ENCODE data around the gene OXNAD1.

OXNAD1 gene

DNA sequence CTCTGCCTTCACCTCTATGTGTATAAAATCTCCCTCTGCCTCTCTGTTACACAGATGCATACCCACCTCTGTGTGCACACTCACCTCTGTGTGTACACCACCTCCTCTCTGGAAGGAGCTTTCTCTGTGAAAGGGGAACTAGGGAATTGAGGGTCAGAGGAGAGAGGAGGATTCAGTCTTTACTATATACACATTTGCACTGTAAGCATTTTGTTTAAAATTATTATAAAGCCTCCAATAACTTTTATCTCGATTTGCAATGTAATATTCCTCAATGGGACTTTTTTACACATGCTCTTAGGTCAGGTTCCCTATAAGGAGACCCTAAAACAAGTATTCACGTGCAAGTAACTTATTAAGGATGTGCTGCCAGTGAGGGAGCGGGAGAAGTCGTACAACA, 82.5 kb downstream of the OXNAD1 start:
- DNase-seq (ENCODE audit: insufficient read length, low spot score) (no peak), FAIRE-seq (no peak)
- TF ChIP-seq POLR2A (IDR thresholded peaks at IDR 0.05; ENCODE audit: low read depth, low read length): no peak

DNA sequence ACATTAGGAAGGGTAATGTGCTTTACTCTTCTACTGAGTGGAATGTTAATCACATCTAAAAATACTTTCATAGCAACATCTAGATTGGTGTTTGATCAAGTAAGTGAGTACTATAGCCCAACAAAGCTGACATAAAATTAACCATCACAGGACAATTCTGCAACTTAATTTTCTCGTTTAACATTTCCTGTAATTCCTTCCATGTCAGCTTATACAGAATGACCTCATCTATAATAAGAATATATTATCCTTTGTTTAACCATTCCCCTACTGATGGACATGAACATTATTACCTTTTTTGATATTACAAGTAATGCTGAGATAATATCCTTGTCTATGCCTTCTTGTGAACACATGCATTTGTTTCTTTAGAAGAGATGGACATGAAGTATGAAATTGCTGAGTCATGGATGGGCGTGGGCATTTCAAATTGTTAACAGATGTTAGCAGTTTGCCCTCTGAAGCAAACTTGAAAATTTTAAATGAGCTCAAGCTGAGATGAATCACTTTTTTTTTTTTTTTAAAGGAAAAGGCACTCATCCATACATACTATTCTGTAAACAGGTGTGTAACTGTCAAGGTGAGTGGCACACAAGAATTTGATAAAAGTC, 85.1 kb downstream of the OXNAD1 start:
- no peak for FAIRE-seq
- DNase-seq (ENCODE audit: insufficient read length, low spot score): no peak
- TF ChIP-seq POLR2A (IDR thresholded peaks at IDR 0.05; ENCODE audit: low read depth, low read length): no peak

DNA sequence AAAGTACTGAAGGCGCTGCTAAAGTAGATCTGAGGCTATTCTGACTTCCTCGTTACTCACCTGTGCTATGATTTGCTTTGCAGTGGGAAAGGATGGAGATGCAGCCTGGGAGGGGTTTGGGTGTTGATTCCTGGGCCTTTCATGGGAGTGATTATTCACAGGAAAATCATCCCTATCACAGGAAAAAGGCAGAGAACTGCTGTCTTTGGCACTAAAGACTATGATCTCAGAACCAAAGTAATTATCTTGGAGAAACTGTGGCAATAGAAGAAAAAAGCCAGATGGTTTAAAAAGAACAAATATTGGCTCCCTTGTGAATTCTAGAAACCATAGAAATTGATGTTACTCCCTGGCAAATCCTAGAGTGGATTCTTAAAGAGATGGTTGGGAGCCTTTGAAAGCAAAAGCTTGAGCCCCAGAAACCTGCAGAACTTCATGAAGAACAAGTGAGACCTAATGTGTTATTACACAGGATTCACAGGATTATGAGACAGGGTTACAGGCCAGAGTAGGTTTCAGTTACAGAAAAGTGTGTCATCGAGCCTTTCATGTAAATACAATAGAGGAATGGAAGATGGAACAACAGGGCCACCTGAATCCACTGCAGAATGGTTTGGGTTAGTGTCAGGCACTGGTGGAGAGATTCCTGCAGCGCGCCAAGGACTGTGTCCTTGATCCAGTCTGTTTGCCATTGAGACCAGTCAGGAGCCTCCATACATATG, 85.7 kb downstream of the OXNAD1 start:
- DNase-seq (ENCODE audit: insufficient read length, low spot score) (no peak), FAIRE-seq (no peak)
- TF ChIP-seq POLR2A (IDR thresholded peaks at IDR 0.05; ENCODE audit: low read depth, low read length): no peak

DNA sequence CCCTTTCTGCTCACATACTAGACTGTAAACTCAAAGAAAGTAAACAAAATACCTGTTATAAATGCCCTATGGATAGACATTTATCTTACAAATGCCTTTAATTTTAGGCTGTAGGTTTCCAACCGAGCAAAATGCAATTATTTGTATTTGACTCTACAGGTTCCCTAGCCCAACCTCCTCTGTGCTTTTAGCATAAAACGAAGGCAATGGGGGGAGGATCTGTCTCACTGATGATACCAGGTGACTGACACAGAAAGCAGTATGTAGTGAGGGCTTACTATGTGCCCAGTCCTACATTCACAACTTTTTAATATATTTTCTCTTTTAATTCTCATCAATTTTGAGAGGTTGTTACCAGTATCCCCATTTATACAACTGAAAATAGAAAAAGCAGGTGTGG, 87.4 kb downstream of the OXNAD1 start:
- no peak for TF ChIP-seq POLR2A (IDR thresholded peaks at IDR 0.05; ENCODE audit: low read depth, low read length)
- DNase-seq (ENCODE audit: insufficient read length, low spot score) (no peak), FAIRE-seq (no peak)

DNA sequence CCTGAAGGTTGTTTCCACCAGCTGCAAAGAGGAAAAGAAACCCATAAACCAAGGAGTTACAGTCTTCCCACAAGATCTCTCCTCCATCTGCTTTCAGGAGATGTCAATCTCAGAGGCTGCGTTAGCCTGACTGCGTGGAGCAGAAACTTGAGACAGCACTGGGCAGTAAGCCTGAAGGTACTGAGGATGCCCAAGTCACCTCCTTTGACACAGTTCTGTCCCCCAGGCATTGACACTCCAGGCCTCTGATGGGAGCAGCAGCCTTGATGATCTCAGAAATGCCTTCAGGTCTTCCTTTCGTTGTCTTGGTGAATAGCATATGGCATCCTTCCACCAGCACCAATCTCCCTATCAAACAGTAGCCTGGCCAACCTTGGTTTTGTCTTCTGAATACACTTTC, 89.3 kb downstream of the OXNAD1 start:
- no peak for DNase-seq (ENCODE audit: insufficient read length, low spot score)
- no peak for TF ChIP-seq POLR2A (IDR thresholded peaks at IDR 0.05; ENCODE audit: low read depth, low read length)
- no peak for FAIRE-seq
